ENCODE results near the gene DDX20. TPM values are rescaled to one million over a fixed set of nuclear protein-coding genes. Genes with fewer than 3 reads are reported as not detected.
A peak's percentile ranks its signal among the peaks of the same experiment; 100 is the strongest.

The DDX20 gene
- total and polyA plus RNA-seq, 4 donors: 3.9 to 8.8 (median 6.9) TPM

GRCh38 chr1:111751906-111752575 lies 3.7 kb upstream of the DDX20 start:
- Histone ChIP-seq H3K27me3 (ENCODE audit: control insufficient read depth in 1 of 2, insufficient read depth in 2 of 2, low read length in 1 of 2) (no peaks in the 10 kb centered on the region), H3K4me3 (ENCODE audit: low read length in 2 of 2) (no peak overlapping the region), H3K36me3 (ENCODE audit: control insufficient read depth in 1 of 2, insufficient read depth in 2 of 2, low read length in 1 of 2) (no peaks in the 10 kb centered on the region), H3K4me1 (ENCODE audit: control insufficient read depth in 1 of 2, insufficient read depth in 2 of 2, low read length in 2 of 2) (no peaks in the 10 kb centered on the region), H3K27ac (ENCODE audit: low read depth in 1 of 2, low read length in 2 of 2) (no peak overlapping the region), H3K9me3 (ENCODE audit: control insufficient read depth, low read length) (no peaks in the 10 kb centered on the region)
- no peak for ATAC-seq (ENCODE audit: low FRiP score)
- intact Hi-C loops (cut with DNase I): loop anchor here (5.0 to 10.0 kb wide), 2 partner anchors 35 to 267 kb away; no protein-coding TSS in a partner anchor
- WGBS, 2 donors: 24 to 27% methylated on average over 2 of the region's 2 CpGs
- DNase-seq: no peak

- Histone ChIP-seq H3K27me3 (ENCODE audit: control insufficient read depth in 1 of 2, insufficient read depth in 2 of 2, low read length in 1 of 2) (no peaks in the 10 kb centered on the region), H3K27ac (ENCODE audit: low read depth in 1 of 2, low read length in 2 of 2) (peak overlapping the region in 1 of 2 donors; percentile 64), H3K4me3 (ENCODE audit: low read length in 2 of 2) (peak overlapping the region; percentile 65 to 93), H3K4me1 (ENCODE audit: control insufficient read depth in 1 of 2, insufficient read depth in 2 of 2, low read length in 2 of 2) (no peaks in the 10 kb centered on the region), H3K36me3 (ENCODE audit: control insufficient read depth in 1 of 2, insufficient read depth in 2 of 2, low read length in 1 of 2) (no peaks in the 10 kb centered on the region), H3K9me3 (ENCODE audit: control insufficient read depth, low read length) (no peaks in the 10 kb centered on the region)
- intact Hi-C loops (cut with DNase I): loop anchor here (5.0 to 10.0 kb wide), 2 partner anchors 38 to 270 kb away; no protein-coding TSS in a partner anchor
- peak; percentile 28 for ATAC-seq (ENCODE audit: low FRiP score)
- 0% methylated on average over 12 of the region's 12 CpGs for WGBS, 2 donors
- DNase-seq: peak; percentile 59 to 81
These were observed 744 bp upstream of the DDX20 start for GRCh38 chr1:111754984-111755330.

GRCh38 chr1:111756124-111756513 lies 418 bp downstream of the DDX20 start:
- Histone ChIP-seq H3K4me1 (ENCODE audit: control insufficient read depth in 1 of 2, insufficient read depth in 2 of 2, low read length in 2 of 2) (no peaks in the 10 kb centered on the region), H3K4me3 (ENCODE audit: low read length in 2 of 2) (peak overlapping the region; percentile 93 to 97), H3K27ac (ENCODE audit: low read depth in 1 of 2, low read length in 2 of 2) (peak overlapping the region; percentile 1 to 53), H3K27me3 (ENCODE audit: control insufficient read depth in 1 of 2, insufficient read depth in 2 of 2, low read length in 1 of 2) (no peaks in the 10 kb centered on the region), H3K36me3 (ENCODE audit: control insufficient read depth in 1 of 2, insufficient read depth in 2 of 2, low read length in 1 of 2) (no peaks in the 10 kb centered on the region), H3K9me3 (ENCODE audit: control insufficient read depth, low read length) (no peaks in the 10 kb centered on the region)
- intact Hi-C loops (cut with DNase I): loop anchor here in 1 of 2 donors (5.0 to 10.0 kb wide), 2 partner anchors 39 to 271 kb away; no protein-coding TSS in a partner anchor
- ATAC-seq (ENCODE audit: low FRiP score) (no peak), DNase-seq (no peak)
- WGBS, 2 donors: 0 to 1% methylated on average over 35 of the region's 35 CpGs

- 58 to 64% methylated on average over 2 of the region's 2 CpGs for WGBS, 2 donors
- no peak for DNase-seq
- Histone ChIP-seq H3K4me3 (ENCODE audit: low read length in 2 of 2) (no peak overlapping the region), H3K27ac (ENCODE audit: low read depth in 1 of 2, low read length in 2 of 2) (no peak overlapping the region), H3K9me3 (ENCODE audit: control insufficient read depth, low read length) (no peaks in the 10 kb centered on the region), H3K27me3 (ENCODE audit: control insufficient read depth in 1 of 2, insufficient read depth in 2 of 2, low read length in 1 of 2) (no peaks in the 10 kb centered on the region), H3K4me1 (ENCODE audit: control insufficient read depth in 1 of 2, insufficient read depth in 2 of 2, low read length in 2 of 2) (no peaks in the 10 kb centered on the region), H3K36me3 (ENCODE audit: control insufficient read depth in 1 of 2, insufficient read depth in 2 of 2, low read length in 1 of 2) (peaks cover 0 to 2% of the 10 kb centered on the region in 2 donors)
- intact Hi-C loops (cut with DNase I): loop anchor here in 1 of 2 donors (5.0 to 10.0 kb wide), 2 partner anchors 41 to 274 kb away; no protein-coding TSS in a partner anchor
- no peak for ATAC-seq (ENCODE audit: low FRiP score)
These were observed 2.7 kb downstream of the DDX20 start for GRCh38 chr1:111758373-111758772.

- Histone ChIP-seq H3K36me3 (ENCODE audit: control insufficient read depth in 1 of 2, insufficient read depth in 2 of 2, low read length in 1 of 2) (peaks cover 4 to 8% of the 10 kb centered on the region in 2 donors), H3K27ac (ENCODE audit: low read depth in 1 of 2, low read length in 2 of 2) (no peak overlapping the region), H3K4me1 (ENCODE audit: control insufficient read depth in 1 of 2, insufficient read depth in 2 of 2, low read length in 2 of 2) (no peaks in the 10 kb centered on the region), H3K4me3 (ENCODE audit: low read length in 2 of 2) (no peak overlapping the region), H3K27me3 (ENCODE audit: control insufficient read depth in 1 of 2, insufficient read depth in 2 of 2, low read length in 1 of 2) (no peaks in the 10 kb centered on the region), H3K9me3 (ENCODE audit: control insufficient read depth, low read length) (no peaks in the 10 kb centered on the region)
- no peak for ATAC-seq (ENCODE audit: low FRiP score)
- 91 to 93% methylated on average over 2 of the region's 2 CpGs for WGBS, 2 donors
- intact Hi-C loops (cut with DNase I): loop anchor here in 1 of 2 donors (10.0 kb wide), 1 partner anchor 537 kb away; the partner anchor contains the start of gene CHI3L2
- no peak for DNase-seq
These were observed 6.0 kb downstream of the DDX20 start for GRCh38 chr1:111761717-111762116.

GRCh38 chr1:111762332-111762731 lies 6.6 kb downstream of the DDX20 start:
- no peak for ATAC-seq (ENCODE audit: low FRiP score)
- WGBS, 2 donors: 89 to 90% methylated on average over 2 of the region's 2 CpGs
- H3K9me3 ChIP-seq (ENCODE audit: control insufficient read depth, low read length): no peaks in the 10 kb centered on the region

DNA sequence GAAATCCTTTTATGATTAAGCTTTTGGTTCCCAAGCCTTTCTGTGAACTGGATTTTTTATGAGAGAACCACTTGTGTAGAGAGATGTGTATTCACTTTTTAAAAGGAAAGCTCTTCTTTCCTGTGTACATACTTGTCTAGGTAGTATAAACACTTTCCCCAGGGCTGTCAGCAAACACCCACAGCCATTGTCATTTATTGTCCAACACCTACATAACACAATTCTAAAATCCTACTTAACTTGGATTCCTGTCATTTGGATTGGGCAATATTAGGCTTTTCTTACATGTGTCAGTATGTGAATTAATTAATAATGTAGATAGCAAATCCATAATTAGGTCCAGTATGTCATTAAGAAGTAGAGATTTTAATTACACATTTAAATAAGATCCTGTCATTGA lies 12.3 kb downstream of the DDX20 start:
- Histone ChIP-seq H3K9me3 (ENCODE audit: control insufficient read depth, low read length) (no peaks in the 10 kb centered on the region), H3K27me3 (ENCODE audit: control insufficient read depth in 1 of 2, insufficient read depth in 2 of 2, low read length in 1 of 2) (no peaks in the 10 kb centered on the region), H3K27ac (ENCODE audit: low read depth in 1 of 2, low read length in 2 of 2) (no peak overlapping the region), H3K36me3 (ENCODE audit: control insufficient read depth in 1 of 2, insufficient read depth in 2 of 2, low read length in 1 of 2) (peaks cover 4 to 9% of the 10 kb centered on the region in 2 donors), H3K4me1 (ENCODE audit: control insufficient read depth in 1 of 2, insufficient read depth in 2 of 2, low read length in 2 of 2) (no peaks in the 10 kb centered on the region), H3K4me3 (ENCODE audit: low read length in 2 of 2) (no peak overlapping the region)
- intact Hi-C loops (cut with DNase I): loop anchor here (2.0 to 10.0 kb wide), 3 partner anchors 287 to 546 kb away; partner anchors contain the start of gene CHI3L2 (in 1 of the 2)
- DNase-seq (no peak), ATAC-seq (ENCODE audit: low FRiP score) (no peak)

More at GRCh38 chr1:111762332-111762731, 6.6 kb downstream of the DDX20 start:
- Histone ChIP-seq H3K4me3 (ENCODE audit: low read length in 2 of 2) (no peak overlapping the region), H3K27ac (ENCODE audit: low read depth in 1 of 2, low read length in 2 of 2) (no peak overlapping the region), H3K27me3 (ENCODE audit: control insufficient read depth in 1 of 2, insufficient read depth in 2 of 2, low read length in 1 of 2) (no peaks in the 10 kb centered on the region), H3K36me3 (ENCODE audit: control insufficient read depth in 1 of 2, insufficient read depth in 2 of 2, low read length in 1 of 2) (peaks cover 4 to 9% of the 10 kb centered on the region in 2 donors), H3K4me1 (ENCODE audit: control insufficient read depth in 1 of 2, insufficient read depth in 2 of 2, low read length in 2 of 2) (no peaks in the 10 kb centered on the region)
- intact Hi-C loops (cut with DNase I): loop anchor here in 1 of 2 donors (10.0 kb wide), 1 partner anchor 538 kb away; the partner anchor contains the start of gene CHI3L2
- DNase-seq: no peak

- no peak overlapping the region for H3K27ac ChIP-seq (ENCODE audit: low read depth in 1 of 2, low read length in 2 of 2)
- intact Hi-C loops (cut with DNase I): loop anchor here (2.0 to 10.0 kb wide), 3 partner anchors 288 to 546 kb away; partner anchors contain the start of gene CHI3L2 (in 1 of the 2)
- ATAC-seq (ENCODE audit: low FRiP score): no peak
These were observed 12.9 kb downstream of the DDX20 start for GRCh38 chr1:111768625-111769024.

More at GRCh38 chr1:111768625-111769024, 12.9 kb downstream of the DDX20 start:
- peaks cover 2 to 9% of the 10 kb centered on the region in 2 donors for H3K36me3 ChIP-seq (ENCODE audit: control insufficient read depth in 1 of 2, insufficient read depth in 2 of 2, low read length in 1 of 2)
- no peaks in the 10 kb centered on the region for H3K27me3 ChIP-seq (ENCODE audit: control insufficient read depth in 1 of 2, insufficient read depth in 2 of 2, low read length in 1 of 2)
- no peaks in the 10 kb centered on the region for H3K9me3 ChIP-seq (ENCODE audit: control insufficient read depth, low read length)
- no peaks in the 10 kb centered on the region for H3K4me1 ChIP-seq (ENCODE audit: control insufficient read depth in 1 of 2, insufficient read depth in 2 of 2, low read length in 2 of 2)
- no peak for DNase-seq
- H3K4me3 ChIP-seq (ENCODE audit: low read length in 2 of 2): no peak overlapping the region
